ENCODE measurements around the gene ABCB1. TPM values are rescaled to one million over a fixed set of nuclear protein-coding genes. Genes with fewer than 3 reads are reported as not detected.

Gene ABCB1
- polyA plus RNA-seq, 1 donor from 2014 or later: 1.6 TPM

DNA sequence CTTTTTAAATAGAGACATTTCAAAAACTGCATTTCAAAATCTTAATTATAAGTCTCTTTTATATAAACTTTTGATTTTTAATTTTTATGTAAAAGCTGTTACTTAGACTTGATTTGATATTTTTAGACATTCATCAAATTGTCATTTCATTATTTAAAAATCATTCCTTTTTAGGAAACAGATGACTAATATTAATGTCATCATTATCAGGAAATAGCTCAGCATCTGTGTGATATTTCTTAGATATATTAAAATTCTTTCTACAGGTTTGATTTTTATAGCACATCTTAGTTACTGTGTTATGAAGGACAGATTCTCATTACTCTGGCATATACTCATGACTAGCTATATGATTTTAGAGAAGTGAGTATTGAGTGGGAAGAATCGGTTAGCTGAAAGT, 44.8 kb upstream of the ABCB1 start:
- H3K9me2 ChIP-seq (ENCODE audit: insufficient read depth, low read length): no peaks in the 10 kb centered on the region
- H3K9ac ChIP-seq (ENCODE audit: low read length): no peak overlapping the region
- H3K9me3 ChIP-seq (ENCODE audit: low read length): no peaks in the 10 kb centered on the region
- H3K27ac ChIP-seq (ENCODE audit: low read length): no peak overlapping the region
- H3K4me3 ChIP-seq (ENCODE audit: low read length): no peak overlapping the region
- no peak overlapping the region for H2AFZ ChIP-seq (ENCODE audit: low read depth, low read length)
- H3K4me2 ChIP-seq (ENCODE audit: low read length): no peak overlapping the region
- H3K36me3 ChIP-seq (ENCODE audit: insufficient read depth, low read length): no peaks in the 10 kb centered on the region
- peaks cover 3% of the 10 kb centered on the region for H3K79me2 ChIP-seq (replicated peaks; ENCODE audit: insufficient read depth, low read length)
- no peaks in the 10 kb centered on the region for H3K27me3 ChIP-seq (ENCODE audit: insufficient read depth, low read depth, low read length)
- TF ChIP-seq CTCF (IDR thresholded peaks at IDR 0.05; ENCODE audit: poor library complexity, severe bottlenecking) (no peak), RAD21 (conservative IDR thresholded peaks at IDR 0.05) (no peak), POLR2AphosphoS5 (IDR thresholded peaks at IDR 0.05) (no peak), SMC3 (conservative IDR thresholded peaks at IDR 0.05; ENCODE audit: poor library complexity) (no peak), TAF1 (IDR thresholded peaks at IDR 0.05; ENCODE audit: low read depth) (no peak), EZH2 (IDR thresholded peaks at IDR 0.05; ENCODE audit: borderline replicate concordance, insufficient read depth, low read length, poor library complexity, severe bottlenecking) (no peak), MXI1 (conservative IDR thresholded peaks at IDR 0.05; ENCODE audit: poor library complexity, severe bottlenecking) (no peak), REST (IDR thresholded peaks at IDR 0.05; ENCODE audit: borderline replicate concordance) (no peak)
- no peaks in the 10 kb centered on the region for H3F3A ChIP-seq (ENCODE audit: insufficient read depth, low read length, poor library complexity, severe bottlenecking)
- no peaks in the 10 kb centered on the region for H4K20me1 ChIP-seq (ENCODE audit: insufficient read depth)

- no peak overlapping the region for H2AFZ ChIP-seq (ENCODE audit: low read depth, low read length)
- TF ChIP-seq CTCF (IDR thresholded peaks at IDR 0.05; ENCODE audit: poor library complexity, severe bottlenecking) (no peak), SMC3 (conservative IDR thresholded peaks at IDR 0.05; ENCODE audit: poor library complexity) (no peak), MXI1 (conservative IDR thresholded peaks at IDR 0.05; ENCODE audit: poor library complexity, severe bottlenecking) (no peak), RAD21 (conservative IDR thresholded peaks at IDR 0.05) (no peak), REST (IDR thresholded peaks at IDR 0.05; ENCODE audit: borderline replicate concordance) (no peak), TAF1 (IDR thresholded peaks at IDR 0.05; ENCODE audit: low read depth) (no peak), EZH2 (IDR thresholded peaks at IDR 0.05; ENCODE audit: borderline replicate concordance, insufficient read depth, low read length, poor library complexity, severe bottlenecking) (no peak), POLR2AphosphoS5 (IDR thresholded peaks at IDR 0.05) (no peak), EP300 (conservative IDR thresholded peaks at IDR 0.05; ENCODE audit: poor library complexity, severe bottlenecking) (no peak)
- no peak overlapping the region for H3K4me2 ChIP-seq (ENCODE audit: low read length)
- H3K9me3 ChIP-seq (ENCODE audit: low read length): no peaks in the 10 kb centered on the region
- H3F3A ChIP-seq (ENCODE audit: insufficient read depth, low read length, poor library complexity, severe bottlenecking): no peaks in the 10 kb centered on the region
- peaks cover 22% of the 10 kb centered on the region for H3K79me2 ChIP-seq (replicated peaks; ENCODE audit: insufficient read depth, low read length)
- no peak overlapping the region for H3K9ac ChIP-seq (ENCODE audit: low read length)
- H4K20me1 ChIP-seq (ENCODE audit: insufficient read depth): no peaks in the 10 kb centered on the region
- H3K36me3 ChIP-seq (ENCODE audit: insufficient read depth, low read length): no peaks in the 10 kb centered on the region
- H3K4me3 ChIP-seq (ENCODE audit: low read length): no peak overlapping the region
- H3K27me3 ChIP-seq (ENCODE audit: insufficient read depth, low read depth, low read length): no peaks in the 10 kb centered on the region
- no peaks in the 10 kb centered on the region for H3K9me2 ChIP-seq (ENCODE audit: insufficient read depth, low read length)
- no peak overlapping the region for H3K27ac ChIP-seq (ENCODE audit: low read length)
Observed at GRCh38 chr7:87635921-87636320, 35.2 kb upstream of the ABCB1 start.

Measured in neural cell (in vitro differentiated cells).